Measurements from ENCODE around the gene TTLL11. TPM values are rescaled to one million over a fixed set of nuclear protein-coding genes. Genes with fewer than 3 reads are reported as not detected.

TTLL11 gene
- total RNA-seq, 4 donors from 2014 or later: 15.1 to 42.6 (median 29.1) TPM

DNA sequence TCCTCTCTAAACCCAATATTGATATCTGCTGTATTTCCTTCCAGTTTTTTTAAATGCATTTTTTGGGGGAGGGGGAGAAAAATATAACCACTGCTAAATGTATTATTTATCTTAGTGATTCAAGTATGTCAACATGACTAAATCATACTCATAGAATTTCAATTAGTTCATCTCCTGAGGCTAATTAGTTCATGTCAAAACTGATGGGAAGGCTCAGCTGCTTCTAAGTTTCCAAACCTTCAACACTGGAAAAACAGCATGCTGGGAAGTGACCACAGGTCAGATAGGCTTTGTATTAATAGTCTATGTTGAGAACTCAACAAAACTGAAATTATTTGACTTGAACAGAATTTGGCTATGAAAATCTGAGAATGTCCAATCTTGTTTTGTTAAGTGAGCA lies 118.7 kb downstream of the TTLL11 start:
- Histone ChIP-seq H3K4me1 (no peaks in the 10 kb centered on the region), H3K27me3 (no peaks in the 10 kb centered on the region), H3K9me3 (no peaks in the 10 kb centered on the region), H3K36me3 (peaks cover 0 to 20% of the 10 kb centered on the region in 2 donors), H3K27ac (no peak overlapping the region), H3K4me3 (no peak overlapping the region)
- TF ChIP-seq POLR2A (IDR thresholded peaks at IDR 0.05) (no peak), EP300 (IDR thresholded peaks at IDR 0.05) (no peak), POLR2AphosphoS5 (IDR thresholded peaks at IDR 0.05) (no peak)
- TF ChIP-seq, protein P1, sequence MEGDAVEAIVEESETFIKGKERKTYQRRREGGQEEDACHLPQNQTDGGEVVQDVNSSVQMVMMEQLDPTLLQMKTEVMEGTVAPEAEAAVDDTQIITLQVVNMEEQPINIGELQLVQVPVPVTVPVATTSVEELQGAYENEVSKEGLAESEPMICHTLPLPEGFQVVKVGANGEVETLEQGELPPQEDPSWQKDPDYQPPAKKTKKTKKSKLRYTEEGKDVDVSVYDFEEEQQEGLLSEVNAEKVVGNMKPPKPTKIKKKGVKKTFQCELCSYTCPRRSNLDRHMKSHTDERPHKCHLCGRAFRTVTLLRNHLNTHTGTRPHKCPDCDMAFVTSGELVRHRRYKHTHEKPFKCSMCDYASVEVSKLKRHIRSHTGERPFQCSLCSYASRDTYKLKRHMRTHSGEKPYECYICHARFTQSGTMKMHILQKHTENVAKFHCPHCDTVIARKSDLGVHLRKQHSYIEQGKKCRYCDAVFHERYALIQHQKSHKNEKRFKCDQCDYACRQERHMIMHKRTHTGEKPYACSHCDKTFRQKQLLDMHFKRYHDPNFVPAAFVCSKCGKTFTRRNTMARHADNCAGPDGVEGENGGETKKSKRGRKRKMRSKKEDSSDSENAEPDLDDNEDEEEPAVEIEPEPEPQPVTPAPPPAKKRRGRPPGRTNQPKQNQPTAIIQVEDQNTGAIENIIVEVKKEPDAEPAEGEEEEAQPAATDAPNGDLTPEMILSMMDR (IDR thresholded peaks at IDR 0.05): no peak
- ATAC-seq: no peak

GRCh38 chr9:121972501-121972981 lies 120.6 kb downstream of the TTLL11 start:
- H3K4me3 ChIP-seq: no peak overlapping the region
- H3K36me3 ChIP-seq: peaks cover 0 to 24% of the 10 kb centered on the region in 2 donors
- WGBS, 2 donors (ENCODE audit: low coverage in 1 of 2): 73 to 93% methylated on average over 3 to 5 of the region's 7 CpGs
- no peaks in the 10 kb centered on the region for H3K27me3 ChIP-seq
- TF ChIP-seq, protein P1 (IDR thresholded peaks at IDR 0.05): no peak
- no peak for TF ChIP-seq POLR2AphosphoS5 (IDR thresholded peaks at IDR 0.05)
- TF ChIP-seq POLR2A (IDR thresholded peaks at IDR 0.05): no peak
- TF ChIP-seq EP300 (IDR thresholded peaks at IDR 0.05): no peak
- no peak for ATAC-seq
- no peak overlapping the region for H3K27ac ChIP-seq
- no peaks in the 10 kb centered on the region for H3K9me3 ChIP-seq
- H3K4me1 ChIP-seq: no peaks in the 10 kb centered on the region

GRCh38 chr9:121968056-121968455 lies 125.1 kb downstream of the TTLL11 start:
- peaks cover 0 to 22% of the 10 kb centered on the region in 2 donors for H3K36me3 ChIP-seq
- no peak overlapping the region for H3K27ac ChIP-seq
- TF ChIP-seq EP300 (IDR thresholded peaks at IDR 0.05): no peak
- TF ChIP-seq, protein P1 (IDR thresholded peaks at IDR 0.05): no peak
- TF ChIP-seq POLR2AphosphoS5 (IDR thresholded peaks at IDR 0.05): no peak
- no peak for TF ChIP-seq POLR2A (IDR thresholded peaks at IDR 0.05)
- 92 to 93% methylated on average over 7 to 8 of the region's 8 CpGs for WGBS, 2 donors (ENCODE audit: low coverage in 1 of 2)
- H3K27me3 ChIP-seq: no peaks in the 10 kb centered on the region
- no peak for ATAC-seq
- no peak overlapping the region for H3K4me3 ChIP-seq
- H3K4me1 ChIP-seq: no peaks in the 10 kb centered on the region
- H3K9me3 ChIP-seq: no peaks in the 10 kb centered on the region

DNA sequence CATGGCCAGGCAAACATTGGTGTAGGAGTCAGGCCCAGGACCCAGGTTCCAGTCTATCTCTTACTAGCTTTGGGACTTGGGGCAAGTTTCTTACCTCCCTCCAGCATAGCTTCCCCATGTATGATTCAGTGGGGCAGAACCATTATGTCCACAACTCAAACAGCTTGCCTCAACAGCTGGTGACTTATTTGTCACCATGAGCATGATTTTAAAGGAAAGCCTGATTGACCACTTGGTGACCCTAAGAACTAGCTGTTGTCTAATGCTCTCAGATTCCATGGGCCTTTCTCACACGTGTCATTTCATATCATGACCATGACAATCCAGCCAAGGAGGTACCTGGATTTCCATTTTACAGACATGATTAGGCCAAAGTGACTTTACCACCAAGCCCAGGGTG lies 126.4 kb downstream of the TTLL11 start:
- WGBS, 2 donors (ENCODE audit: low coverage in 1 of 2): 100% methylated on average over 1 of the region's 1 CpG; no CpG with 5 or more reads in 1 of the 2 donors
- H3K36me3 ChIP-seq: peaks cover 0 to 11% of the 10 kb centered on the region in 2 donors
- no peak for ATAC-seq
- no peak for TF ChIP-seq EP300 (IDR thresholded peaks at IDR 0.05)
- no peak for TF ChIP-seq POLR2A (IDR thresholded peaks at IDR 0.05)
- TF ChIP-seq, protein P1 (IDR thresholded peaks at IDR 0.05): no peak
- no peak overlapping the region for H3K4me3 ChIP-seq
- no peaks in the 10 kb centered on the region for H3K27me3 ChIP-seq
- no peak overlapping the region for H3K27ac ChIP-seq
- no peaks in the 10 kb centered on the region for H3K9me3 ChIP-seq
- no peaks in the 10 kb centered on the region for H3K4me1 ChIP-seq

- Histone ChIP-seq H3K27me3 (no peaks in the 10 kb centered on the region), H3K4me3 (no peak overlapping the region), H3K4me1 (no peaks in the 10 kb centered on the region), H3K36me3 (peaks cover 0 to 11% of the 10 kb centered on the region in 2 donors), H3K9me3 (no peaks in the 10 kb centered on the region), H3K27ac (no peak overlapping the region)
- no peak for TF ChIP-seq EP300 (IDR thresholded peaks at IDR 0.05)
- TF ChIP-seq POLR2A (IDR thresholded peaks at IDR 0.05): no peak
- no peak for TF ChIP-seq POLR2AphosphoS5 (IDR thresholded peaks at IDR 0.05)
- ATAC-seq: no peak
- 70 to 78% methylated on average over 7 of the region's 8 CpGs for WGBS, 2 donors (ENCODE audit: low coverage in 1 of 2)
These were observed 129.5 kb downstream of the TTLL11 start for GRCh38 chr9:121963528-121963995.

Data from gastroesophageal sphincter (tissue), 4 donors.